MV-4-11 (cell line): ENCODE data around the gene LACTB.

Experiments
- DNase-seq: peaks from one replicate; lab custom pipeline; 2025; lab: John Stamatoyannopoulos, UW

The LACTB gene, protein sequence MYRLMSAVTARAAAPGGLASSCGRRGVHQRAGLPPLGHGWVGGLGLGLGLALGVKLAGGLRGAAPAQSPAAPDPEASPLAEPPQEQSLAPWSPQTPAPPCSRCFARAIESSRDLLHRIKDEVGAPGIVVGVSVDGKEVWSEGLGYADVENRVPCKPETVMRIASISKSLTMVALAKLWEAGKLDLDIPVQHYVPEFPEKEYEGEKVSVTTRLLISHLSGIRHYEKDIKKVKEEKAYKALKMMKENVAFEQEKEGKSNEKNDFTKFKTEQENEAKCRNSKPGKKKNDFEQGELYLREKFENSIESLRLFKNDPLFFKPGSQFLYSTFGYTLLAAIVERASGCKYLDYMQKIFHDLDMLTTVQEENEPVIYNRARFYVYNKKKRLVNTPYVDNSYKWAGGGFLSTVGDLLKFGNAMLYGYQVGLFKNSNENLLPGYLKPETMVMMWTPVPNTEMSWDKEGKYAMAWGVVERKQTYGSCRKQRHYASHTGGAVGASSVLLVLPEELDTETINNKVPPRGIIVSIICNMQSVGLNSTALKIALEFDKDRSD

DNA sequence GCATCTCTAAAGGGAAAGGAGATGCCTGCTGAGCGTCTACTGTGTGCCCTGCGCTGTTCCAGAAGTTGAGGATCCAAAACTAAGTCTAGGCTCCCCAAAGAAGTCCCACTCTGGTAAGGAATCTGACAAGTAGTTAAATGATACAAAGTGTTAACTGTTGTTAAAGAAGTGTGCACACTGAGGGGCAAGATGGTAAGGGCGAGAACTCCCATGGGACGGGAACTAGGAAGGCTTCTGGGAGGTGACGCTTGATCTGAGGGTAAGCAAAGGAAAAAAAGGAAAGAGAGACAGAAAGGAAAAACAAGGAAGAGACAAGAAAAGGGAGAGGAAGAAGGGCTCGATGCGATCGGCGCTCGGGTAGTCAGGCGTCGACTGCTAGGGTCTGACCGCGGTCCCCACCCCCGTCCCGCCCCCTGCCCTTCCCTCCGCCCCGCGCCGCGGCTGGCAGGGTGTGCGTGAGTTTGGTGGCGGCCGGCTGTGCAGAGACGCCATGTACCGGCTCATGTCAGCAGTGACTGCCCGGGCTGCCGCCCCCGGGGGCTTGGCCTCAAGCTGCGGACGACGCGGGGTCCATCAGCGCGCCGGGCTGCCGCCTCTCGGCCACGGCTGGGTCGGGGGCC is at the start of gene LACTB:
TSS of gene LACTB (plus strand) at position 480 of the 620 bp plus-strand sequence. CDS start at position 491, 11 bp downstream.
- DNase-seq: peak; percentile 78

DNA sequence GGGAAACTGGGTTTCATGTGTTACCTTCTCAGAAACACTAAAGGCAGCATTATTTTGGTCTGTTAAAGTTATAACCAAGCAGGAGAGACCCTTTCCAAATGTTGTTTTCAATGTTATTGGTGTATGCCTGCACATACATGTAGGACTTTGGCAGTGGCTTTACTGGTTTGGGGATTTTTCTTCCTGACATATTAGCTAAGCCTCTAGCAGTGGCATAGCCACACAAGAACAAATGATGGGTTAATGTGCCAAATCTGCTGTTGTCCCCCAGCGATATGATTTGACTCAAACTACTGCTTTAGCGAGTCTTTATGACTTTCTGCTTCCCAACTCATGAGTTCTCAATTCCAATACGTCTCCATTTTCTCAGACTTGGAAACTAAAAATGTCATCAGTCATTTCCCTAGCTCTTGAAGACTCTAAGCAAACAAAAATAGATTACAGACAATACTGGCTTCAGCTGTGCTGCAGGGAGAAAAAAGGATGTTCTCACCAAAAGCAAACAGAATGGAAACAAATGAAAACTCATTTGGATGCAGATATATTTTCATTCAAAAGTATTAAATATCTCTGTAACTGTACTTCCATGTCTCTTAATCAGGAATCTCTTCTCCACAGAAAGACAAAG is 49.5 kb upstream of the LACTB start:
- DNase-seq: no peak

DNA sequence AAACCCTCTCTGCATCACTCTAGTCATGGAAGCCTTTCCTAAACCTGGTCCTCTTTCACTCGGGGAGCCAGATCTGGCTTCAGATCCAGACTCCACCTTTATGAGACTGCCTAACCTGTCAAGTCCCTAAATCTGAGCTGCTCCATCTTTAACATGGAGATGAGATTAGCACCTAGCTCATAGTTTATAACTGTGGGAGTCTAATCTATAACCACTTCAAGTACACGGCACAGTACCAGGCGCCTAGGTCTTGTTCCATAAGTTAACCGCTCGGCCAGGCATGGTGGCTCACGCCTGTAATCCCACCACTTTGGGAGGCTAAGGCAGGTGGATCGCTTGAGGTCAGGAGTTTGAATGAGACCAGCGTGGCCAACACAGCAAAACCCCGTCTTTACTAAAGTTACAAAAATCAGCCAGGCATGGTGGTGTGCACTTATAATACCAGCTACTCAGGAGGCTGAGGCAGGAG is 48.8 kb upstream of the LACTB start:
- DNase-seq: no peak

DNA sequence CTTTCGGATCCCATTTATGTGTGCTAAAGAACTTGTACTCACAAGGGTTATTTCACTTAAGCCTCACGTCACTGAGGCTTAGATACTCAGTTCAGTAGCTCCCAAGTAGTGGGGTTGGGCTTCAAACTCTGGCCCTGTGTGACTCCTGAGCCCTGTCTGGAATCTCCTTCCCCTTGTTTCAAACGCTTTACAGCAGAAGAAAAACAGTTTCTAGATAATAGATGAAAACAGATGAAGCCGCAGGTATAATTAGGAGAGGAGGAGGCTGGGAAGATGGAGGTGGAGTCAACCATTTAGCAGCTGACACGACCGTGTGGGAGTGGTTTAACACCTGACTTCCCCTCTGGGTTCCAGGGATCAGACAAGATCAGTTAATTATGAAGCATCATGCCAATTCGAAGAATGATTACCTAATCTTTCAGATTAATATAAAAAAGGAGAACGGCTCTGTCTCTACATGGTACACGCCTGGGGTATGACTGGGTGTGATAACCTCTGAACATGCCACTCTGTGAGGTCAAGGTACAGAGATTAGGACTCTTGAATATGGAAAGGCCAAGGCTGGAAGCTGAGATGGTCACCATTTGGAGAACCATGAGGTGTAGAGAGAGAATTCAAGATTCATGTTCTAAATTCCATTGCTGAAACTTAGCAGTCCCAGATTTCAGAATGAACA is 48.0 kb upstream of the LACTB start:
- no peak for DNase-seq

DNA sequence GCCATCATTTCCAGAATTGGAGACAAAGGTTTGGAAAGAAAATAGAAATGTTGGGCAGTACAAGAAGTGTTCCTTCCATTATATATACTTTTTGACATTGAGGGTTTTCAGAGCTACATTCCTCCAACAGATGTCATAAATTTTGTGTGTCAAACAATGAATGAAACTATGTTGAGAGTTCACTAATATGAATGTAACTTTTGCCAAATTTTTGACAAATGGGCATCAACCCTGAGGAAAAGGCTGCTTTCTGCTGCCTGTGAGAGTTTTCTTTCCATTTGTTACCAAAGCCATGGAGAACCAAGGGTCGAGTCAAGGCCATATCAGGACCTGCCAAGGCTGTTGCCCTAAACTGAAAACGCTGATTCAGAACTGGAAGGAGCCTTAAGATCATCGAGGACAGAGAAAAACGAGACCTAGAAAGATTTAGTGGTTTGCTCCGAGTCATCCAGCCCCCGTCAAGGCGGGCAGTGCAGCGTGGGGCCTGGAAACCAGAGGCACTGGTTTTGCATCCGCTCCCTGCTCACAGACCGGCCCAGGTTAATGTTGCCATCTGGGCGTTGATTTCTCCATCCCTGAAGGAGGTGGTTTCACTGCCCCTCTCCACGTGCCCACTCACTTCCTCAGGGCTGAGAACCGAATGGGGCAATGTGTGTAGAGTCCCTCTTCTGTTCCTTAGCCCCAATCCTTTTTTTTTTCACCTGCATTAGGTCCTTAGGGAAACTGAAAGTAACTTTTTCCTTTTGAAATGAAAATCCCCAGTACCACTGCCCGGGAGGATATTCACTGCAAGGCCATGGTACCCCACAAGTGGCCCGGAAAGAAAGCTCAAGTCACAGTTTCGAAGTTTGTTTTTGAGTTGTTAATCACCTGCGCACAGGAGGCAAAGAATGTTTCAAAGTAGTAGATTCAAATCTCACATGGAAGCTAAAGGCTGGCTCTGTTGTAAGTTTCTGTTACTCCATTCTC is 46.4 kb upstream of the LACTB start:
- DNase-seq: peak; percentile 44

DNA sequence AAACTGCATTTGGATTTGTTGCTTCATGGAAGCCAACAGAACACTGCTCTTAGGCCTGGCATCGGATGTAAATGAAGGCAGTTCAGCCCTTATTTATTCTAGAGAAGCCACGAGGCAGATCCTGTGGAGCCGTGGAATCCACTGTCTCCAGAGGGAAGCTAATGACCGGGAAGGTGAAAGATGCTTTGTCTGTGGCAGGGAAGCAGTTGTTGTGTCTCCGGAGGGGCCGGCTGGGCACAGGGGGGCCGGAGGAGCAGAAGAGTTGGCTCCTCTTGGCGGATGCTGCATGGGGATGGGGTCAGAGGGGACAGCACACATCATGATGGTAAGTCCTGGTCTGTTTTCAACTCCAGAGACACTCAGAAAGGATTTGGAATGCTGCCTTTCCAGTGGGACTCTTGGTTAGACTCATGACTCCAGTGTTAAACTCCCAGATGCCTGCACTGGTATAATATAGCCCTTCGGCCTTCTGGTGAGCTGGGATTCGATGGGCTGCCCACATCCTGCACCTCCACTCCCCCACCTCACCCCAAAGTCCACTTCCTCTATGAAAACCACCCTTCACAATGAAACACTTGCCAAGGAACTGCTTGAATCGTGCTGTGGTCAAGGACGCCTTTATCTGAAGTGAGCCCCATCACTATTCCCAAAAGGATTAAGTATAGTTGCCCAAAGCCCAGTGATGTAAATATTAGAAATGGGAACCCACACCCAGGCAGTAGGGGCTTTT is 45.5 kb upstream of the LACTB start:
- DNase-seq: peak; percentile 62

DNA sequence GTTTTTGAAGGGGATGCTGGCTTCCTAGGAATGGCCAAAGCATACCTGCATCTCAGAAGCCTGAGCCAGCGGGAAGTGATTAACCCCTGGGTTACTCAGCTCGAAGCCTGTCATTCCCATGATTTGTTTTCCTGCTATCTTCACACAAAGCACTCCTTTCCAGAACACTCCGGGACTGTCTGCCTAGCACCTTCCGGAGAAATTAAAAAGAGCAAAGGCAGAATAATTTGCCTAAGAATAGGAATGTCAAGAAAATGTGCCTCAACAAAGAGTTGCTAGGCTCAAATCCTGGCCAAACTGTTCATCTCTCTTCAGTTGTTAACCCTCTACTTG is 45.0 kb upstream of the LACTB start:
- no peak for DNase-seq

DNA sequence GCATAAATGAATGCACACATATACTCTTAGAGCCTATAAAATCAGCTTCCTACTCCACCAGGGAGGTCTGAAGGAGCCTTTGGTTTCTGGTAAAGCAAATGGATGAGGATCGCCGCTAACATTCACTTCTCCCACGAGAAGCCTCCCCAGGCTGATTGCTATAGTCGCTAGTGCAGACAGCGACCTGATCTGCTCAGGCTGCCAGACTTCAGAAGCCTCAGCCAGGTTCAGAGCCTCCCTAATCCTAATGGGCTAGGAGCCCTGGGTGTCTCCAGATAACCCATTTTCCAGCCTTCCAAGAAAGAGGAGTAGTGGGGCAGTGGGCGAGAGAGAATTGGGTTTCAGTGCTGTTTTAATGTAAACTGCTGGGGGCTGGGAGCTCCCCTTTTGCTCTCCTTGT is 43.7 kb upstream of the LACTB start:
- DNase-seq: no peak

DNA sequence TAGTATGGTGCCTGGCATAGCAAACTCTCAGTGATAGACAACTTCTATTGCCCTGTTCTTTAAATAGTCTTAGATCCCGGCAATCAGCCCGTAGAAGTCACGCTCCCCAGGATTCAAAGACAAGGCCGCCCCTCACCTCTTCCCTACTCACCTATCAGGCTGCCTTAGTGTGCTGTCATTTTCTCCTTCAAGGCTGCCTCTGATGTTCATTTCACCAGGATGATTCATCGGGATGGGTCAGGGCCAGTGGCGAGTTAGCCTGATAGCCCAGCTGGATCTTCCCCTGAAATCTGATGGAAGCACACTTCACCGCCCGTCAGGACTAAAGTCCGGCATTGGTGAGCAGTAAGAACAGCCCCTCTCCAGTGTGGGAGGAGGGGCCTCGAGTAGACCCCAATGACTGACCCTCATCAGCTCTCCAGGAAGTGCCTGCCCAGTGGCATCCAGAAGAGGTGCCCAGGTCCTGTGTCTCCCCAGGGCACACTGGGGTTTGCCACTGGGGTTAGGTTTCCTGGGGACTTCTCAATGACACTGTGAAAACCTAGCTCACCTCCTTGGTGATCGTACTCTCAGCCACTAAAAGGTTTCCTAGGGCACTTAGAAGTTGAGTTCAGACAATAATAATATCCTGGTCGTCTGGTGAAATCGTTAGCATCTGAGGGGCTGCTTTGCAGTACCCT is 41.6 kb upstream of the LACTB start:
- no peak for DNase-seq

DNA sequence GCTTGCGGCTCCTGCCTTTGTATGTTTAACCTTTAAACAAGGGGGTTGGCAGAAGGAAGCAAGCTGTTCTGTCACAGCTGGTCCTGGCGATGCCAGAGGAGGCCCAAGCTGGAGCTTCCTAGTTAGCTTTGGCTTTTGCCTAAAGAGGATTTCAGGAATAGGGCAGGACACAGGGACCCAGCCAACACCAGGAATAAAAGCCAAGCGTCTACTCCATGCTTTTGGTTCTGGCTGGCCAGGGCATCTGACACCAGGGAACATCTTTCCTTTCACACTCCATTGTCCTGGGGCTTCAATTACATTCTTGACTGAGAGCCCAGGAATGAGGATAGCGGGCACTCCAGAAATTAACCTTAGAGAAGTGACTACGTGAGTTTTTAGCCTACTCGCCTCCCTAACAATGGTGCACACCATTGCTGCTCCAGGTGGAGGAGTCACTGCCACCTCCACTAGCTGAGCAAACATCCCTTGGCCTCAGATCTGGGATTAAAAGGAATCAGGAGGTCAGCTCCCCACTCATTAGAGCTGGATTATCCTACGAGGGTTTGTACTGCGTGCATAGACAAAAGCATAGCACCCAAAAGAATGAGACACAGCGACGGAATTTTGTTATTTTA is 40.9 kb upstream of the LACTB start:
- no peak for DNase-seq

DNA sequence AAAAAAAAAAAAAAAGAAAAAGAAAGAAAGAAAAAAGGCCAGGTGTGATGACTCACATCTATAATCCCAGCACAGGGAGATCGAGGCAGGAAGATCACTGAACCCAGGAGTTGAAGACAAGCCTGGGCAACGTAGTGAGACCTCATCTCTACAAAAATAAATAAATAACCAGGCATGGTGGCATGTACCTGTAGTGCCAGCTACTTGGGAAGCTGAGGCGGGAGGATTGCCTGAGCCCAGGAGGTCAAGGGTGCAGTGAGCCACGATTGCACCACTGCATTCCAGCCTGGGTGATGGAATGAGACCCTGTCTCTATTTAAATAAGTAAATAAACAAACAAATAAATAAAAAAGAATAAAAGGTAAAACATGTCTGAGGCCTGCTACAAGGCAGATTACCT is 39.3 kb upstream of the LACTB start:
- no peak for DNase-seq

DNA sequence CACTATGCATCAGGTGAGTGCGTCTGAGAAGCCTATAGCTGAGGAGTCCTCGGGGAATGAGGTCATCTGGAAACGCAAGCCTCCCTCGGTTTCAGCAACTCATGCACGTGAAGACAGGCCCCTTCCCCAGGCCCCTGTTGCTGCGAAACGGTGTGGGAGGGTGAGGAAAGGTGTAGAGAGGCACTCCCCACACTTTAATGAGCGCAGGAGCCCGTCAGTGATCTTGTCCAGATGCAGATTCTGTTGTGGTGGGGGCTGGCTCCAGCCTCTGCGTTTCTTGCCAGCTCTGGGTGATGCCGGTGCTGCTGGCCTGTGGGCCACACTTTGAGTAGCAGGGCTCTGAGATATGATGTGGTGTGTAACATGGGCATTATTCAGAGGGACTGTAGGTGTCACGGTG is 38.6 kb upstream of the LACTB start:
- no peak for DNase-seq

DNA sequence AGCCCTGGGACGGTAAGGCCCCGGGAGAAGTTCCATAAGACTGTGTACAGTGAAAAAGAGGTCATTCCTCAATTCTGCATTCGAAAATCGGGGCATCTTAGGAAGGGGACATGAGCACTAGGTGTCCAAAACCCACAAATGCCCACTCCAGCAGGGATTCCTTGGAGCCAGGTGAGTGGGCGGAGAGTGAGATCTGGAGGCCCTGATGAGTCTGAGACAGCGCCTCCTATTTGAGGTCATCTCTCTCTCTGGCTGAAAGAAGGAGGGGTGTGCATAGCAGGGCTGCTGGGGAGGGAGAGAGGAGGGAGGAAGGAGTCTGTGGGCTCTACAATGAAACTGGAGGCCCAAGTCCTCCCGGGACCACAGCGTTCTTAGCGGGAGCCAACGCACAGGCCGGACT is 38.1 kb upstream of the LACTB start:
- no peak for DNase-seq

DNA sequence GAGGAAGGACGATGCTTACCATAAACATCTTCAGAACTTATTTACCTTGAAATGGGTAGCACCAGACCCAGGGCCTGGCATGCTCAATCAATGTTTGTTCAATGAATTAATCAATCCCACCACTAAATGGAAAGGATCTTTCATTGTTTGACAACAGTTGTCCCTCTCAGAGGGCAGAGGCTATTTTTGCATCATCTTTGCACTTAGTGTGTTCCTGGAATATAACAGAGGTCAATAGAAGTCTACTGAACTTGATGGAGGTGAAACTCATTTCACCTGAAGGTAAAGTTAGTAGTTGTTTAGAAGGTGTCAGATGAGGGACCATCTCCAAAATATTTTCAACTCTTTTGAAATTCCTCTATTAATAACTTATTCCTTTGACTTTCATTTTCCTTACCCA is 36.9 kb upstream of the LACTB start:
- no peak for DNase-seq

DNA sequence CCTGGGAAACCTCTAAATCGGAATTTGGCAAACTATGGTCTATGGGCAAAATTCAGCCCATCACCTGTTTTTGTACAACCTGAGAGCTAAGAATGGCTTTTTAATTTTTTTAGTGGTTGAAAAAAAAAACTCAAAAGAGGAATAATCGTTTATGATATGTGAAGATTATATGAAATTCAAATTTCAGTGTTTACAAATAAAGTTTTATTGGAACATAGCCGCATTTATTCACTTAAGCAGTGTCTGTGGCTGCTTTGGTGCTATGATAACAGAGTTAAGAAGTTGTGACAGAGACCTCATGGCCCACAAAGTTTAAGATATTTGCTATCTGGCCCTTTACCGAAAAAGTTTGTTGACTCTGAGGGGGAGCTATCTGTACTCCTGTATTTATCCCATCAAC is 36.4 kb upstream of the LACTB start:
- DNase-seq: no peak

DNA sequence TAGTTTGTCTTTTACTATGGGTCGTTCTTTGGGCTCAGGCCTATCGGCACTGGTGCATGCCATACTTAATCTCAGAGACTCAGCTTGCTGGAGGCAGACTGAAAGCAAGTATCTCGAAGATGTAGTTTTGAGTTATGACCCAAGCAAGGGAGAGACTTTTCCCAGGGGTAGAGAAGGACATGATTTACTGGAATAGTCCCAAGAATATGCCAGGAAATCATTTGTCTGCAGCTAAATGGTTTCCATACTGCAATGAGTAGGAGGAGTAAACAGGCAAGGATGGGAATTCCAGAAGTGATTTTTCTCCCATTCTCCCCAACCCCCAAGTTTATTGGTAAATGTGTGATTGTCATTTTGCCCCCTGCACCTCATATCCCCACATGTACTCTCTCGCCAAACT is 35.4 kb upstream of the LACTB start:
- no peak for DNase-seq

DNA sequence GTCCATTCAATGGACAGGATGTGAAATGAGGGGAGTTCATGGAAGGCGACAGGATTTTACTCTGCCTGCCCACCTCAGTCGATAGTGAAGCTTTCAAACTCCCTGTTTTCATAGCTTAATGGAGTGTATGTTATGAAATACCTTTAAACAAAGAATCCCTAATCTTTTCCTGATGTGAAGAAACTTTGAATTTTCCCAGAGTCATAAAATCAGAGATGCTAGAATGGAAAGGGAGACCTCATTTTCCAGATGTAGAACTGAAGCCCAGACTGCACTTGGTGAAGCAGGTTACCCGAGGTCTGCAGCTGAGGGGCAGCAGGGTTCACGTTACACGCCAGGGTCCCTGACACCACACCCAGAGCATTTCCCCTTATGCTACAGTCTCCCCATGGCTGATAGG is 34.7 kb upstream of the LACTB start:
- no peak for DNase-seq

DNA sequence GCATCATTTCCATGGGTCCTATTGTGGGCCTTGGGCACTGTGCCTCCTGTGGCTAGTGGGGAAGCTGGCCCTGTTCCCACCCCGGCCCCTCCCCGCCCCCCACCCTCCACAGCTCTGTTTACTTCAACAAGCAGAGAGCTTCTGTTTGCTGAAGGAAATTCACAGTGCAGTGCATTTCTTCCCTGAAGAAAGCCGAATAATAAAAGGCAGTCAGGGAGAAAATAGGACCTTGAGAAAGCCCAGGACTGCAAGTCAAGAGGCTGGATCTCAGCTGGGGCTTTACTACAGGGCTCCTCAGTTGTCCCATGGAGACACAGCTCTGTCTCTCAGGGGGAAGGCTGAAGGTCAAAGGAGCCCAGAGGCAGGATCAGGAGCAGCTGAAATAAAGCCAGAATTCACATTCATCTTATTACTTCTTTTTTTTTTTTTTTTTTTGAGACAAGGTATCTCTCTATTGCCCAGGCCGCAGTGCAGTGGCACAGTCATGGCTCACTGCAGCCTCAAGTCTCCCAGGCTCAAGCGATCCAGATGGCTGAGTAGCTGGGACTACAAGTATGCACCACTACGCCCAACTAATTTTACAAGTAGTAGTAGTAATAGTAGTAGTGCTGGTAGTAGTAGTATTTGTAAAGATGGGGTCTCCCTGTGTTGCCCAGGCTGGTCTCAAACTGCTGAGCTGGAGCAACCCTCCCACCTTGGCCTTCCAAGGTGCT is 33.0 kb upstream of the LACTB start:
- no peak for DNase-seq
